Liver (tissue), 9 donors: Measurements from ENCODE around the gene SUPT4H1. TPM values are rescaled to one million over a fixed set of nuclear protein-coding genes. Genes with fewer than 3 reads are reported as not detected.

ENCODE experiments used
- DNase-seq: peaks from one replicate; pipeline ENCODE4 v3.0.0-alpha.2; 2017; ENCODE audit warnings: low spot score
- H3K27ac ChIP-seq, 2 donors: one replicate each; pipeline ENCODE4 v1.7.0; 2013; ENCODE audit warnings: inconsistent platforms in 2 of 2, low read length in 2 of 2, control low read depth in 1 of 2, low read depth in 1 of 2, mild to moderate bottlenecking in 1 of 2
- H3K27me3 ChIP-seq, 4 donors: one replicate each; pipeline versions ENCODE4 v1.6.1 to v1.7.0; 2013; ENCODE audit warnings: low read length in 3 of 4, inconsistent platforms in 1 of 4, mild to moderate bottlenecking in 1 of 4, moderate library complexity in 1 of 4; ENCODE audit not compliant: control insufficient read depth in 4 of 4, insufficient read depth in 4 of 4
- H3K36me3 ChIP-seq, 4 donors: one replicate each; pipeline versions ENCODE4 v1.6.1 to v1.7.0; 2013; ENCODE audit warnings: low read length in 3 of 4, mild to moderate bottlenecking in 3 of 4, low read depth in 1 of 4, moderate library complexity in 1 of 4; ENCODE audit not compliant: control insufficient read depth in 4 of 4, insufficient read depth in 3 of 4
- H3K4me1 ChIP-seq, 4 donors: one replicate each; pipeline versions ENCODE4 v1.6.1 to v1.7.0; 2013; ENCODE audit warnings: low read length in 3 of 4, mild to moderate bottlenecking in 3 of 4, moderate library complexity in 1 of 4; ENCODE audit not compliant: control insufficient read depth in 4 of 4, insufficient read depth in 4 of 4
- H3K4me3 ChIP-seq, 3 donors: one replicate each; pipeline versions ENCODE4 v1.6.1 to v1.7.0; 2013; ENCODE audit warnings: low read length in 3 of 3, control low read depth in 1 of 3, low read depth in 1 of 3, mild to moderate bottlenecking in 1 of 3
- H3K9ac ChIP-seq, 2 donors: one replicate each; pipeline ENCODE4 v1.7.0; 2013; ENCODE audit warnings: low read length in 2 of 2, mild to moderate bottlenecking in 2 of 2, moderate library complexity in 2 of 2, control low read depth in 1 of 2, low read depth in 1 of 2
- H3K9me3 ChIP-seq, 4 donors: one replicate each; pipeline versions ENCODE4 v1.6.1 to v1.7.0; 2013; ENCODE audit warnings: low read length in 3 of 4; ENCODE audit not compliant: control insufficient read depth in 4 of 4
- ATF3 ChIP-seq: IDR thresholded peaks from 2 replicates; pipeline ENCODE4 v1.6.1; 2016; ENCODE audit warnings: antibody characterized with exemption
- CTCF ChIP-seq: fragments of 150-350 bp; IDR thresholded peaks from 2 replicates; pipeline ENCODE4 v1.5.1; 2017; ENCODE audit warnings: improper control_type of control experiment, low read depth, low read length; ENCODE audit not compliant: missing input control
- EGR1 ChIP-seq, 2 donors: IDR thresholded peaks; 2 replicates each; pipeline ENCODE4 v1.6.1; 2016 to 2018; ENCODE audit warnings: antibody characterized with exemption in 2 of 2, low read depth in 2 of 2
- FOXA1 ChIP-seq: IDR thresholded peaks from 2 replicates; pipeline ENCODE4 v1.6.1; 2016; ENCODE audit warnings: antibody characterized with exemption
- FOXA2 ChIP-seq: IDR thresholded peaks from 2 replicates; pipeline ENCODE4 v1.6.1; 2016; ENCODE audit warnings: antibody characterized with exemption
- GABPA ChIP-seq, 2 donors: IDR thresholded peaks in 1 of 2; conservative IDR thresholded peaks in 1 of 2; 2 replicates each; pipeline ENCODE4 v1.6.1; 2016; ENCODE audit warnings: antibody characterized with exemption in 2 of 2, mild to moderate bottlenecking in 1 of 2, moderate library complexity in 1 of 2
- HNF4A ChIP-seq, 2 donors: conservative IDR thresholded peaks; 2 replicates each; pipeline ENCODE4 v1.6.1; 2016; ENCODE audit warnings: antibody characterized with exemption in 2 of 2, mild to moderate bottlenecking in 2 of 2
- HNF4G ChIP-seq: IDR thresholded peaks from 2 replicates; pipeline ENCODE4 v1.6.1; 2016; ENCODE audit warnings: antibody characterized with exemption
- JUND ChIP-seq, 2 donors: IDR thresholded peaks; 2 replicates each; pipeline ENCODE4 v1.6.1; 2016; ENCODE audit warnings: antibody characterized with exemption in 2 of 2
- MAX ChIP-seq: IDR thresholded peaks from 2 replicates; pipeline ENCODE4 v1.6.1; 2016; ENCODE audit warnings: antibody characterized with exemption
- NR2F2 ChIP-seq: IDR thresholded peaks from 2 replicates; pipeline ENCODE4 v1.6.1; 2016; ENCODE audit warnings: antibody characterized with exemption
- RAD21 ChIP-seq, 2 donors: IDR thresholded peaks; 2 replicates each; pipeline ENCODE4 v1.6.1; 2016; ENCODE audit warnings: antibody characterized with exemption in 2 of 2, mild to moderate bottlenecking in 2 of 2
- REST ChIP-seq: IDR thresholded peaks from 2 replicates; pipeline ENCODE4 v1.6.1; 2016; ENCODE audit warnings: antibody characterized with exemption, mild to moderate bottlenecking
- RXRA ChIP-seq, 2 donors: IDR thresholded peaks; 2 replicates each; pipeline ENCODE4 v1.6.1; 2017 to 2018; ENCODE audit warnings: antibody characterized with exemption in 2 of 2, mild to moderate bottlenecking in 1 of 2
- SP1 ChIP-seq: IDR thresholded peaks from 2 replicates; pipeline ENCODE4 v1.6.1; 2018; ENCODE audit warnings: antibody characterized with exemption, mild to moderate bottlenecking
- TAF1 ChIP-seq: conservative IDR thresholded peaks from 2 replicates; pipeline ENCODE4 v1.6.1; 2016; ENCODE audit warnings: antibody characterized with exemption, mild to moderate bottlenecking
- YY1 ChIP-seq: IDR thresholded peaks from 2 replicates; pipeline ENCODE4 v1.6.1; 2016; ENCODE audit warnings: antibody characterized with exemption, mild to moderate bottlenecking
- ZBTB33 ChIP-seq: IDR thresholded peaks from 2 replicates; pipeline ENCODE4 v1.6.1; 2016; ENCODE audit warnings: antibody characterized with exemption
- WGBS: extraction: QIAGEN DNeasy Blood & Tissue Kit; methylation state at CpG from one replicate; pipeline ENCODE4 v1.1.7; 2013; 5-methylcytosine and 5-hydroxymethylcytosine counted together
- polyA plus RNA-seq, 2 donors: library from polyadenylated mRNA; stranded (reverse) in 1 of 2; unstranded in 1 of 2; fragments of 200-250 nt in 1 of 2; fragments of >200 nt in 1 of 2; fragmentation: Nextera tagmentation in 1 of 2; extraction: Ambion mirVana in 1 of 2; gene quantifications; one replicate each; pipeline versions ENCODE4 v1.2.1 to v1.2.3, GENCODE V29; 2013 to 2015
- total RNA-seq, 2 donors: library from RNA; depleted of rRNA; stranded (reverse); fragments of >200 nt; gene quantifications; one replicate each; pipeline ENCODE4 v1.2.3, GENCODE V29; 2014
- donor health status: healthy.
- donor health status: healthy.
- donor health status: healthy.
- donor health status: healthy.
- donor health status: healthy.

SUPT4H1 gene
- total and polyA plus RNA-seq, 4 donors, result 23.3 to 59.1 (median 40.4) TPM

- H3K4me1 ChIP-seq, result peaks cover 2 to 16% (median 13%) of the 10 kb centered on the region in 4 donors
- TF ChIP-seq YY1, result no peak
- TF ChIP-seq RAD21 (IDR thresholded peaks at IDR 0.05), result no peak
- TF ChIP-seq GABPA (IDR thresholded peaks at IDR 0.05 in 1 of 2, conservative IDR thresholded peaks at IDR 0.05 in 1 of 2), result no peak
- TF ChIP-seq CTCF, result no peak
- TF ChIP-seq FOXA1, result no peak
- TF ChIP-seq ATF3, result no peak
- TF ChIP-seq HNF4G, result no peak
- TF ChIP-seq RXRA (IDR thresholded peaks at IDR 0.05), result no peak
- no peak for TF ChIP-seq JUND (IDR thresholded peaks at IDR 0.05)
- TF ChIP-seq EGR1 (IDR thresholded peaks at IDR 0.05; ENCODE audit: low read depth in 2 of 2), result no peak
- no peak for TF ChIP-seq ZBTB33
- TF ChIP-seq SP1, result no peak
- TF ChIP-seq HNF4A (conservative IDR thresholded peaks at IDR 0.05), result no peak
- peaks cover 0 to 2% (median 0%) of the 10 kb centered on the region in 4 donors for H3K36me3 ChIP-seq
- no peak for DNase-seq
- WGBS, result 23% methylated on average over 13 of the region's 13 CpGs
- no peaks in the 10 kb centered on the region for H3K9me3 ChIP-seq
- no peak overlapping the region for H3K9ac ChIP-seq
- no peak overlapping the region for H3K27ac ChIP-seq
- no peaks in the 10 kb centered on the region for H3K27me3 ChIP-seq
- peak overlapping the region in 2 of 3 donors; percentile 60 to 81 for H3K4me3 ChIP-seq
These were observed 28.0 kb downstream of the SUPT4H1 start for GRCh38 chr17:58324056-58324408.

GRCh38 chr17:58323366-58324055 is 28.5 kb downstream of the SUPT4H1 start:
- TF ChIP-seq GABPA (IDR thresholded peaks at IDR 0.05 in 1 of 2, conservative IDR thresholded peaks at IDR 0.05 in 1 of 2) (no peak), CTCF (no peak), YY1 (no peak), HNF4G (no peak), TAF1 (no peak), ZBTB33 (no peak), FOXA2 (no peak), FOXA1 (no peak), REST (no peak), RAD21 (IDR thresholded peaks at IDR 0.05) (no peak), MAX (no peak), EGR1 (IDR thresholded peaks at IDR 0.05; ENCODE audit: low read depth in 2 of 2) (no peak), JUND (IDR thresholded peaks at IDR 0.05) (no peak), NR2F2 (no peak)
- 84% methylated on average over 8 of the region's 8 CpGs for WGBS
- Histone ChIP-seq H3K4me1 (peaks cover 2 to 16% (median 13%) of the 10 kb centered on the region in 4 donors), H3K27me3 (no peaks in the 10 kb centered on the region), H3K9ac (no peak overlapping the region), H3K36me3 (peaks cover 0 to 2% (median 0%) of the 10 kb centered on the region in 4 donors), H3K27ac (no peak overlapping the region), H3K4me3 (no peak overlapping the region), H3K9me3 (no peaks in the 10 kb centered on the region)
- no peak for DNase-seq
